NCI-H2081 treated with DMSO at 0.1 percent for 48 hours (cell line): ENCODE measurements around the gene KCNT1.

ENCODE experiments used
- DNase-seq: peaks from one replicate; lab custom pipeline; 2025; lab: John Stamatoyannopoulos, UW

Gene KCNT1

GRCh38 chr9:135802876-135803419 is 101.0 kb downstream of the KCNT1 start:
- DNase-seq, result no peak

- no peak for DNase-seq
Observed at GRCh38 chr9:135803441-135803840, 101.5 kb downstream of the KCNT1 start.

- no peak for DNase-seq
Observed at GRCh38 chr9:135804581-135805421, 102.8 kb downstream of the KCNT1 start.

DNA sequence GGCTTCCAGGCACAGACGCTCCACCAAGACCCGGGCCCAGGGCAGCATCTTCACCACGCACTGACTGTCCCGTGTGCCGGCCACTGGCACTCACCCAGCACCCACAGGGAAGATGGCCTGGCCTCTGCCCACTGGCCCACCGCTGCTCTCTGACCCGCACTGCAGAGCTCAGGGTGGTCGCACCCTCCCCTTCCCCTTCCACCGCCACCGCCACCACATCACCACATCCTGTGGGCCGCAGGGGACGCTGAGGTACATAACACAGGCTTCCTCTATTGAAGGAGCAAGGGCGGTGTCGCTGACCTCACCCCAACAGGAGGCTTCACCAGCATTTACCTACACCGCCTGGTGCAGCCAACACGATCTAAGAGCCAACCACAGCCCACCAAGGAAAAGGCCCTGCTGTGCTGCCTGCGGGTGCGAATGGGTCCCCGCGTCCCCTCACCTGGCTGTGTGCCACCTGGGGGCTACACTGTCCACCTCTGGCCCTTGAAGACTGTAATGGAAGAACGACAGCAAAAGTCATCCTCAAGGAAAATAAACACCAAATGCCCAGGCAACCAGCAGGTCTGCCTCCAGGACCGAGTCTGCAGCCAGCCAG is 103.5 kb downstream of the KCNT1 start:
- DNase-seq, result no peak

GRCh38 chr9:135809166-135809565 is 107.2 kb downstream of the KCNT1 start:
- no peak for DNase-seq

DNA sequence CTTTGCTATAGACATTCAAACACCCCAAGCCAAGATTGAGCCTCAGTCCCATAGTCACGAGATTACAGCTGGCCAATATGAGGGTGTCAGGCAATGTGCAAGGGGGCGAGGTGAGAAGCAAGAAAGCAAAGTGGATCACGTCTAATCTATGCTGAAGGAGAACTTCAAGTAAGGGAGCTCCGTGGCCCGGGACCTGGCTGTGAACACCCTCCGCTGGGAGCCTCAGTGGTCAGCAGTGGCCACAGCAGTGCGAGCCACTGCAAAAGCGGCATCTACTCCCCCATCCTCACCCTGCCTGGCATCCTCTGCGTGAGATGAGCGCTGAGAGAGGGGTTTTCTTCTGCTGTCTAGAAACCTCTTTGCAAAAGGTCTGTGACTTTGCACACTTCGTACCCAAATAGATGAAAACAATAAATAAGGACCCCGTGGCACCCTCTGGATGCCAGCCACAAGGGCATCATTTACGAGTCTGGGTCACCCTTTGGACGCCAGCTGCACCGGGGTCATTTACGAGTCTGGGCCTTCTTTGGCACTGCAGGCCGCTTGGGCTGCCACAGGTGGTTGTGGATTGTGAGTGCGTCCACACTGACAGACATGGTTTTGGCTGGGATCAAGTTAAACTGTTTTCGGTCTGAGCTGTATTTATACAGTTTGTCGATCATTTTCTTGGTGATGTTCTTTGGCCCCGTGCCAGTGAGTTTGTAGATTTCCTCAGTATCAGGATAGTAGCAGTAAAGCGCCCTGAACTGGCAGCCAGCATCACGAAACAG is 109.0 kb downstream of the KCNT1 start:
- no peak for DNase-seq

DNA sequence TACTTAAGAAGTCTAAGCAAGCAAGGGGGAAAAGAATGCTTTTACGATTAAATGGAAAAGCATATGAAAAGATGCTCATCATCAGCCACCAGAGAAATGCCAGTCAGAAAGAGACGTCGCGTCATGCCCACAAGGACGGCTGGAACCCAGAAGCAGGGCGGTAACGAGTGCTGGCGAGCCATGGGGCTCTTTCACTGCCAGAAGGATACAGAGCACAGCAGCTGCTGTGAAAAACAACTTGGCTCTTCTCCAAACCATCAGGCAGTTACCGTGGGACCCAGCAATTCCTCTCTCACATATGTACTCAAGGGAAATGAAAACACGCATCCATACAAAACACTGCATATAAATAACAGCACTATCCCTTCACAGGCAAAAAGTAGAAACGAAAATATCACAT is 109.8 kb downstream of the KCNT1 start:
- DNase-seq, result peak; percentile 35

DNA sequence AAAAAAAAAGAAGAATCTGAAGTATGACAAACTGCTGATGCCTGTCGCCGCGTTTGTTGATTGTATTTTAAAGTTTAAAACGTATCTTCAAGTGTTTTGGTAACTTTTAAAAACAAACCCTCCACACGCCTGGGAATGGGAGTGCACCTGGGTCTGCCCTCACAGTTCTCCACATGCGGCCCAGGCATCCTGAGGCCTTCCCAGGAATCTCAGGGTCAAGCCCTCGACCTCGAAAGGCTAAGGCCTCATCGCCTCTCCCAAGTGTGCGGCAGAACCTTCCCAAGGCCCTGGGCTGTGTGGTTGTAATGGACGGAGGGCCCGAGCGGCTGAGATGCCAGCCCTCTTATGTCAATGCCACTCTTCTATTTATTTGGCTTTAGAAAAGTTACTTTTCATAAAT is 111.0 kb downstream of the KCNT1 start:
- DNase-seq, result no peak

DNA sequence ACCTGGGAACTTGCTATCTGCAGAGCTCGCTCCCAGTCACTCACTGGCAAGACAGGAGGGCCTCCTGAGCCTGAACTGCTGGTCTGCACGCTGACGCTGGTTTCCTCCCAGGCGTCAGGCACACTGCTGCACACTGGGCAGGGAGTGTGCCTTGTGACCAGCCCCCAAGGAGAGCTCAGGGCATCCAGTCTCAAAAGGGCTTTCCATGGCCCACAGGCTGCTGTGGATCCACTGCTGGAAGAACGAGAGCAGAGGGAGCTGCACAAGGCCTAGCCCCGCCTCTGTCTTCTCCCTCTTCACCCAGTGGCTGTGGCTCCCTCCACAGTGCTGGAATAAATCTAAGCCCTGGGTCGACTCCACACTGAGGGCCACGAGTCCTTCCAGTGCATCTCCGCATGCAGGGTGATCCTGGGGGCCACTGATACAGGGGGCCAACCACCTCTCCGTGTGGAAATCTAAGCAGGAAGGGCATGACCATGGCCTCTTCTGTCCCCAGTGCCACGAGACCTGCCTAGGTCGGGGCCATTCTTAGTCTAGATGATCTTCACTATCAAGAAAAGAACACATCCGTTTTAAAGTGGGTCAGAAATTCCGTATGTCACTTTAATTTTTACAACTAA is 111.8 kb downstream of the KCNT1 start:
- DNase-seq, result no peak

- no peak for DNase-seq
Observed at GRCh38 chr9:135814421-135815095, 112.6 kb downstream of the KCNT1 start.

- no peak for DNase-seq
Observed at GRCh38 chr9:135815413-135815812, 113.4 kb downstream of the KCNT1 start.

DNA sequence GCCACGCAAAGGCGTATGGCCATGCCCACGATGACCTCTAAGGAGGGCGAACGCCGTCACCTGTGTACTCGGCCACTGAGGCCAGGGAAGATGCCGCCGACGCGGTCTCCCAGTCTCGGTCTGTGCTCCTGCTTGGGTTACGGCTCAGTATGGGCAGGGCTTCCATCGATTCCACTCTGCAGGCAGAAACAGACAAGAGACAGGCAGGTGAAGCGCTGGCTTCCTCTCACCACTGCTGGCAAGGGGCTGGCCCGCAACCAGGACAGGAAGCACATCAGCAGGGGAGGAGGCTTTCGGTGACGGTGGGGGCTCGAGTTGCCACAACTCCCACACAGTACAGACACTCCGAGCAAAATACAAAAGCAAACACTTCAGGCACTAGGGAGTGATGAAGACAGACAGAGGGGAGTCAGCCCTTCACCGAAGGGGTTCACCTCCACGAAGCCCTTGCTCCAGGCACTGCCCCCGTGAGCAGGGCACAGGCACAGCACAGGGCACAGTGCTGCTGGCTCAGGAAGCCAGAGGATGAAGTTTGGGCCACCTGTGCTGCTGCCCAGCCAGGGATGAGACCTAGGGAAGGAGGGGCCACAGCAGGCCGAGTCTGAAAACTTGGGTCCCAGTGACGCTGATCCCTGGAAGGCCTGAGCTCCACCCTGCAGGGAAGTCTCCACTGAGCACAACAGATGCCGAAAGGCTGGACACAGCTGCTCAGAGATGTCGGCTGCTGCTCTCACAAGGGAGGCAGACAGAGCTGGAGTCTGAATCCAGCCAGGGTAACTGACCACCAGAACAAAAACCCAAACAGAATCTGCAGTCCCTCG is 114.1 kb downstream of the KCNT1 start:
- DNase-seq, result no peak

DNA sequence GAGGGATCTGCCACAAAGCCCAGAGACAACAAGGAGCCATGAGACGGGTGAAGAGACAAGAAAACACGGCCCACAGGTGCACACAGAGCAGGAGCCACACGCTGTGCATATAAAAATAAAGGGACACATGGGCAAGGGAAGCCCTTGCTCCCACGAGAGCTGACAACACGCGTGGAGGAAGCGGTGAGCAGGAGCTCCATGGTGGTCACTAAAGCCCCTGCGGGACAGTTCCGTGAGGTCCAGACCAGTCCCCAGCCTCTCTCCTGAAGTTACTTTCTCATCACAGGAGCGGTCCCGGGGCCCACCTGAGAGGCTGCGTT is 114.6 kb downstream of the KCNT1 start:
- DNase-seq, result no peak

- DNase-seq, result no peak
Observed at GRCh38 chr9:135817951-135818717, 116.1 kb downstream of the KCNT1 start.

DNA sequence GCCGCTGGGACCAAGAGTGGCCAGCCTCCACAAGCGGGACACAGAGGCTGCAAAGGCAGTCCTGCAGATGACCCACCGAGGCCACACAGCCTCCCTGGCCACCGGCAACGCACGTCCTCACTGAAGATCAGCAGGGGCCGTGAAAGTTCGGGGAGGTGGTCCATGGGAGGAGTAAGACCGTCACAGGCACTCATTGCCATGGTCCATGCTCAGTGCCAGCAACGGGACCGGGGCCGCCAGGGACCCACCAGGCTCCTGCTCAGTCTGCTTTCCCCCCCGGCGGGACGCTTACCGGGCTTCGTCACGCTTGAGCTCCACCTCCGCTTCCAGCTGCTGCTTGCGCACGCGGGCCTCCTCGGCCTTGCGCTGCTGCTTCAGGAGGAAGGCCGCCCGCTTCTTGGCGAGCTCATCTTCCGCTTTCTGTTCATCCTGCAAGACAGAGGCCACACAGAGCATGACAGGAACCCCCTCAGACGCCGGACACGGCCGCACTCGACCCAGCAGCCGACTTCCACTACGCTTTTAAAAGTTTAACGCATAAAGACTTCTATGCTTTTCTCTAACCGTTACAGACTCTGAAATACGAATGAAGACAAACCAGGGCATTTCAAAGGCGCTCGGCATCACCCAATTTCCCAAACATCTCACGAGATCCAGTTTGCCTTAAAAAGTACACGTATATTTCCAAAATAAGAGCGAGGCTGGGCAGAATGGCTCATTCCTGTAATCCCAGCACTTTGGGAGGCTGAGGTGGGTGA is 116.9 kb downstream of the KCNT1 start:
- no peak for DNase-seq

GRCh38 chr9:135819905-135820304 is 117.9 kb downstream of the KCNT1 start:
- DNase-seq, result no peak

DNA sequence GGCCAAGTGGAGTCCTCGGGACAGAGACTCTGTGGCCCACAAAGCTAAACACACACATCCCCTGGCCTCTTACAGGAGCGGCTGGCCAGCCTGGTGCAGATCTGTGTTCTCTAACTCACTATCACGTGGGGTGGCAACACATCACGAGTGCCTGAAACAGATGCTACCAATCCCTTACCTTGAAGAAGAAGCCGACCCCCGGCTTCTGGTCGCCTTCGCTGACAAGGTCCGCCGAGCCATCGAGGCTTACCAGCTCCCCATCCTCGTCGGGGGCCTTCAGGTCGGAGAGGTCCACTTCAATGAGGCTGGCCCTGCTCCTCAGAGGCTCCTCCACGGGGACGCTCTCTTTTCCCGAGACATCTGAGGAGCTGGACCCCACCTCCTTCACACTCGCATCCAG is 118.7 kb downstream of the KCNT1 start:
- no peak for DNase-seq

- DNase-seq, result no peak
Observed at GRCh38 chr9:135821116-135821515, 119.1 kb downstream of the KCNT1 start.

DNA sequence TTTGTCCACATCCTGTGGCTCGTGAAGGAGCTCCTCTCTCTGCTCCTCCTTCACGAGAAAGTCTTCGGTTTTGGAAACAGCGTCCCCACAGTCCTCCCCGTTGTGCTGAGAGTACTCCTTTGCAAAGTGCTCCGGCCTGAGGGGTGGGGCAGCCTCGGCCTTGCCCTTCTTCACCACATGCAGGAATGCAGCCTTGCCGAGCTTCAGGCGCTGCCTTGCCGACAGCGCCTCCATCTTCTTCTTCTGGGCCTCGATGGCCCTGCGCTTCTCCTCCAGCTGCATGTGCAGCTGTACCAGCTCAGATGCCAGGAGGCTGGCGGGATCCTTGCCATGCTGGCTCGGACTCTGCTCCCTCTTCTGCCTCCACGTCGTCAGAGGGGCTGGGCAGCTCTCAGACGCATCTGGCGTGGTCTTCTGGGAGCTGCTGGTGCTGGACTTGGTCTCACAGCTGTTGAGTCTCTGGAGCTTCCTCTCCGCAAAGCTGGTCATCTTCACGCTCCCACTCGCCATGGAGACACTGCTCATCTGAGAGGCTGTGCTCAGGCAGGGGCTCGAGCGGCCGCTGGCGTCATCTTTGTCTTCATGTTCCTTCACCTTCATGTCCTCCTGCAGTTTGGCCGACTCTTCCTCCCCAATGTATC is 119.9 kb downstream of the KCNT1 start:
- no peak for DNase-seq
